ENCODE measurements around the gene KRTAP10-11.

Gene KRTAP10-11

DNA sequence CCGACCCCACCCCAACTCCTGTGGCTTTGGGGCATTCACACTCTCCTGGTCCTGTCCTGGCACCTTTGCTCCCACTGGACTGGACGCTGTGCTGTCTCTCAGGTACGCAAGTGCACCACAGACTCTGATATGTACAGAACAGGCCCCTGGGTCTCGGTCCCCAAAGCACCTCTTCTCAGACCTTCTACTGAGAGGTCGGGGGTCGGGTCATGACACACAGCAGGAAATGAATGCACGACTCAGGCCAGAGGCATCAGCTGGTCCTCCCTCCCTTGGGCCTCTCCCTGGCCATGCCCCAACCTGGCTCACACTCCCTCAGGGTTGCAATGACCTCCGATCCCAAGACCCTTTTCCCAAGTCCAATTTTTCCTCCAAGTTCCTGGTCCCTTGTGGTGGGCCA, 49.0 kb downstream of the KRTAP10-11 start:
- DNase-seq (ENCODE audit: low read depth): no peak

DNA sequence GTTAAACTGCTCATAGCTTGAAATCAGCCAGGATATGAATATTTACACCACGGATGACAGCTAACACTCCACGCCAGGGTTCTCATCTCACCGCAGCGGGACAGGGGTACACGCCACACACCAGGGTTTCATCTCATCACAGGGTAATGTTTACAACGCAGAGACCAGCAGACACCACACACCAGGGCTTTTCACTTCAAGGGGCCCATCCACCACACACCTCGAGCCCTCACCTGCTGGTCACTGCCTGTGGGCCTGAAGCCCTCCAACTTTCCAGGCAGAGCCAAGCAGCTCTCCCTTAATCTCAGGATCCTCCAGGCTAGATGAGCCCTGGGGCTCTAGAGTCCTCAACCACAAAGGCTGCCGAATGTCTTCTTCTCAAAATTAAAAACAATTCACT, 49.4 kb downstream of the KRTAP10-11 start:
- DNase-seq (ENCODE audit: low read depth): no peak

DNA sequence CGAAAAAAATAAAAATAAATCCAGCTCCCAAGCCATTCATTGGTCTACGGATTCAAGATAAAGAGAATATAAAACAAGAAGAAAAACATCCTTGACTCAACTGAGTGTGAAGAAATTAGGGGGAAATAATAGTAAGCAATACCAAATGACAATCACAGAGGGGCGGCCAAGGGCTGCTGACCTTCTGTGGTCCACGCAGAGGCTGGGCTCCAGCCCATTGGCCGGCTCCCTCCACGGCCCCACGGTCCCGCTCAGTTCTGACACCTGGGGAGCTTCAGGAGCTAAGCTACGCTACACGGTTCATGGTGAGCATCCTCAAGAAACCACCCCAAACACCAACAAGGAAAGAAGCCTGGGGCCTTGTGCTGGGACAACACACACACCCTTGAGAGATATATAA, 50.4 kb downstream of the KRTAP10-11 start:
- no peak for DNase-seq (ENCODE audit: low read depth)
